ENCODE data around the gene SRD5A2.

SRD5A2 gene

DNA sequence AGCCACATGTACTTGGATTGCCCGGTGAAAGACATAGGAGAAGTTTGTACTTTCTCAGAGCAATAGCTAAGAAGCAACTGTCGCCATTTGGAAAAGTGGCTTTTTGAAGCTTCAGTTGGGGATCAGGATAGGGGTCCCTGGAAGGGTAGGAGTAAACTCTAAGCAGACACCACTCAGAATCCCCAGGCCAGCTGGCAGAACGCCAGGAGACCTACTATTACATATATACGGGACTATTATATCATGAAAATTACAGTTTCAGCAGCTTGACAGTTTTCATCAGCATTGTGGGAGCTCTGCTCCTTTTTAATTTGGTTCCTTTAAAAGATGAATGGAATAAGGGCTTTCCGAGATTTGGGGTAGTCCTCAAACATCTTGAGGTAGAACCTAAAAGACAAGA lies 54.9 kb downstream of the SRD5A2 start:
- TF ChIP-seq, protein P1, sequence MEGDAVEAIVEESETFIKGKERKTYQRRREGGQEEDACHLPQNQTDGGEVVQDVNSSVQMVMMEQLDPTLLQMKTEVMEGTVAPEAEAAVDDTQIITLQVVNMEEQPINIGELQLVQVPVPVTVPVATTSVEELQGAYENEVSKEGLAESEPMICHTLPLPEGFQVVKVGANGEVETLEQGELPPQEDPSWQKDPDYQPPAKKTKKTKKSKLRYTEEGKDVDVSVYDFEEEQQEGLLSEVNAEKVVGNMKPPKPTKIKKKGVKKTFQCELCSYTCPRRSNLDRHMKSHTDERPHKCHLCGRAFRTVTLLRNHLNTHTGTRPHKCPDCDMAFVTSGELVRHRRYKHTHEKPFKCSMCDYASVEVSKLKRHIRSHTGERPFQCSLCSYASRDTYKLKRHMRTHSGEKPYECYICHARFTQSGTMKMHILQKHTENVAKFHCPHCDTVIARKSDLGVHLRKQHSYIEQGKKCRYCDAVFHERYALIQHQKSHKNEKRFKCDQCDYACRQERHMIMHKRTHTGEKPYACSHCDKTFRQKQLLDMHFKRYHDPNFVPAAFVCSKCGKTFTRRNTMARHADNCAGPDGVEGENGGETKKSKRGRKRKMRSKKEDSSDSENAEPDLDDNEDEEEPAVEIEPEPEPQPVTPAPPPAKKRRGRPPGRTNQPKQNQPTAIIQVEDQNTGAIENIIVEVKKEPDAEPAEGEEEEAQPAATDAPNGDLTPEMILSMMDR (IDR thresholded peaks at IDR 0.05): no peak
- no peak overlapping the region for H3K4me3 ChIP-seq (ENCODE audit: low read depth in 1 of 2, low read length in 1 of 2)
- no peaks in the 10 kb centered on the region for H3K9me3 ChIP-seq
- H3K27ac ChIP-seq: no peak overlapping the region
- H3K36me3 ChIP-seq: no peaks in the 10 kb centered on the region
- H3K4me1 ChIP-seq (ENCODE audit: control insufficient read depth in 1 of 2, insufficient read depth in 1 of 2, low read depth in 1 of 2, low read length in 1 of 2): no peaks in the 10 kb centered on the region
- H3K27me3 ChIP-seq: peaks cover 3% of the 10 kb centered on the region

DNA sequence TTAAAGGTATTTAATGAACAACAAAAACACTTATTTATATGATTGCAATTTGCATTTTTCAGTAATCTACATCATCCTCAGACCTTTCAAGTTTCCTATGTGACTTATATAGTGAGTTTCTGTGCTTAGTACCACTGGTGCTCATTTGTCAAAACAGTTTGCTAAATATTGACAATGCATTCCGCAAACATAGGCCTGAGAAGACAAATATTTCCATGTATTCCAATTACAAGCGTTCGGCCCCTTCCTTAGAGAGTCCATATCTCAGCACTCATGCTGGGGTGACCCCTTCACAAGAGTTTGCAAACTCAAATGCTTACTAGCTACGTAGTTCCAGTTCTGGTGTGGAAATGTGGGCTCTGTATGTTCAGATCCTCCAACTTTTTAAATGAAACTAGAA lies 56.1 kb downstream of the SRD5A2 start:
- peaks cover 3% of the 10 kb centered on the region for H3K27me3 ChIP-seq
- H3K9me3 ChIP-seq: no peaks in the 10 kb centered on the region
- TF ChIP-seq, protein P1 (IDR thresholded peaks at IDR 0.05): no peak
- no peak overlapping the region for H3K27ac ChIP-seq
- no peaks in the 10 kb centered on the region for H3K4me1 ChIP-seq (ENCODE audit: control insufficient read depth in 1 of 2, insufficient read depth in 1 of 2, low read depth in 1 of 2, low read length in 1 of 2)
- no peaks in the 10 kb centered on the region for H3K36me3 ChIP-seq
- H3K4me3 ChIP-seq (ENCODE audit: low read depth in 1 of 2, low read length in 1 of 2): no peak overlapping the region

DNA sequence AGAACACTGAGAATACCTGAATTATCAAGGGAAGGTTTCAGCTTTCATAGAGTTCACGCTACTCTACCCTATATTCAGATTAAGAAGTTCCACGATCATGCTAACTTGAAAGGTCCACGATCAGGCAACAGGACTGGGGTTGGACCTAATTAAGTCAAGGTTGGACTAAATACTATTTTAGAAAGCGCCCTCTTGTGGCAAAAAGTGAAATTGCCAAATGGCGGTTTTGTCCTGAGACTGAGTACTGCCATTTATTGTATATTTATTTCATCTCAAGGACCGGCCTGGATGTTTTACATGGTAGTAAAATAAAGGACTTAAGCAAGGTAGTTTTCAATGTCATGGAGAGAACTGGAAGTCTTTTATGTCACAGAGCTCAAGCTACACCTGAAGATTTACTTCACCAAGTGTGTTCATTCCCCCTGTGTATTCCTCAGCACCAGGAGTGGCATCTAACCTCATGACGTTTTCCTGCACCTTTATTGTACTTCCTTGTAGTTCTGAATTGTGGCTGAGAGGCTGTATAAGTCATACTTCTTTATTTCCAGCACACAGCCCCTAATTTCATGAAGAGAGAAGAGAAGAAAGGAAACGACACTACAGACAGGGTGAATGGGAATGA lies 56.8 kb downstream of the SRD5A2 start:
- no peaks in the 10 kb centered on the region for H3K9me3 ChIP-seq
- H3K27ac ChIP-seq: no peak overlapping the region
- H3K36me3 ChIP-seq: no peaks in the 10 kb centered on the region
- no peak overlapping the region for H3K4me3 ChIP-seq (ENCODE audit: low read depth in 1 of 2, low read length in 1 of 2)
- H3K4me1 ChIP-seq (ENCODE audit: control insufficient read depth in 1 of 2, insufficient read depth in 1 of 2, low read depth in 1 of 2, low read length in 1 of 2): no peaks in the 10 kb centered on the region
- H3K27me3 ChIP-seq: peaks cover 3% of the 10 kb centered on the region
- TF ChIP-seq, protein P1 (IDR thresholded peaks at IDR 0.05): peak; percentile 64

DNA sequence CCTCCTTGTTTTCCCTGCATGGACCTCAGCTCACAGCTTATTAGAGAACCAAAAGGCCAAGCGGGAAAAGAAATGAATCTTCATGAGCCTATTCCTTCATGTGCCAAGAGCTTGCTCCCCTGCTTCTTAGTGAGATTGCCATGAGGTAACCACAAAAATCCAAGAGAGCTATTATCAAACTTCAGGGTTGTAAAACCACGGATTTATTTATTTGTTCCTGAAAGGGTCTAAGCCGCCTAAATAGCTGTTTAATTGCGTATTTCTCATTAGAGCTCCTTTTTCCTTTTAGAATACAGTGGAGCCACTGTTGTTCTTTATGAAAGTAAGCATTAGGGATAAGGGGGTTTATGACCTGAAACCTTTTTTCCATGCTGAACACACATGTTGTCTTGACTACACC lies 58.0 kb downstream of the SRD5A2 start:
- Histone ChIP-seq H3K27ac (no peak overlapping the region), H3K4me3 (ENCODE audit: low read depth in 1 of 2, low read length in 1 of 2) (no peak overlapping the region), H3K9me3 (no peaks in the 10 kb centered on the region), H3K4me1 (ENCODE audit: control insufficient read depth in 1 of 2, insufficient read depth in 1 of 2, low read depth in 1 of 2, low read length in 1 of 2) (no peaks in the 10 kb centered on the region), H3K36me3 (no peaks in the 10 kb centered on the region), H3K27me3 (peaks cover 3% of the 10 kb centered on the region)
- TF ChIP-seq, protein P1 (IDR thresholded peaks at IDR 0.05): no peak

DNA sequence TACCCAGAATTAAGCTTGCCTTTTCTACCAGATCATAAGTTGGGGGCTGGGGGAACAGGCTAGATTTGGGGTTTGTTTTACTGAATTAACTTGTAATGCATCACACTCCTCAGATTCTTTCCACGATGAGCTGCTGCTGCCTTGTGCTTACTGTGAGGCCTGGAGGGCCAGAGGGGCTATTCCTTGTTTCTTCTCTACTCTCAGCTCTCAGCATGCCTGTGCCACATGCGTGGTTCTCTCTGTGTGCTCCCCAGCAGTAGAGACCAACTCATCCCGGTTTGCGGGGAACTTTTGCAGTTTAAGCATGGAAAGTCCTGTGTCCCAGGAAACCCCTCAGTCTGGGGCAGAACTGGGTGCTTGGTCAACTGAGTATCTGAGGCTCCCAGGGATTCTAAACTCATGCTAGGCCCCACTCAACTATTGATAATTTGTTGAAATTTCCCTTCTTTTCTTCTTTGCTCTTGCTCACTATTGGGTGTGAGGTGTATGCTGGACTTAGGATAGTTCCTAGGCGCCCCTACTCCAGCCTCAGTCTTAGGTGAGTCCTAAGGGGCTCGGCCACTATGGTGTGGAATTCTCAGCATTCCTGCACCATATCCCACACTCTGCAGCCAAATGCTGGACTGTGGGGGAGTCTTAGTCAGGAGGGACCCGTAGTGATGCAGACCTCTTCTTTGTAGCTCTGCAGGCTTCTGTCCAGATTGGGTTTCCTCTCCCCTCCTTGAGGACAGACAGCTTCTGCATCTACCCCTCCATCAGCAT lies 63.1 kb downstream of the SRD5A2 start:
- Histone ChIP-seq H3K36me3 (no peaks in the 10 kb centered on the region), H3K4me1 (ENCODE audit: control insufficient read depth in 1 of 2, insufficient read depth in 1 of 2, low read depth in 1 of 2, low read length in 1 of 2) (no peaks in the 10 kb centered on the region), H3K9me3 (no peaks in the 10 kb centered on the region), H3K27me3 (no peaks in the 10 kb centered on the region), H3K27ac (no peak overlapping the region), H3K4me3 (ENCODE audit: low read depth in 1 of 2, low read length in 1 of 2) (no peak overlapping the region)
- TF ChIP-seq, protein P1 (IDR thresholded peaks at IDR 0.05): no peak

All from neutrophil (primary cell).